Measurements from ENCODE around the gene G6PC1.
"Not testable (repeated sequence)": the region's sequence is repeated elsewhere in the genome, so short reads cannot be mapped to it uniquely, and the experiment has no call there.

The G6PC1 gene

DNA sequence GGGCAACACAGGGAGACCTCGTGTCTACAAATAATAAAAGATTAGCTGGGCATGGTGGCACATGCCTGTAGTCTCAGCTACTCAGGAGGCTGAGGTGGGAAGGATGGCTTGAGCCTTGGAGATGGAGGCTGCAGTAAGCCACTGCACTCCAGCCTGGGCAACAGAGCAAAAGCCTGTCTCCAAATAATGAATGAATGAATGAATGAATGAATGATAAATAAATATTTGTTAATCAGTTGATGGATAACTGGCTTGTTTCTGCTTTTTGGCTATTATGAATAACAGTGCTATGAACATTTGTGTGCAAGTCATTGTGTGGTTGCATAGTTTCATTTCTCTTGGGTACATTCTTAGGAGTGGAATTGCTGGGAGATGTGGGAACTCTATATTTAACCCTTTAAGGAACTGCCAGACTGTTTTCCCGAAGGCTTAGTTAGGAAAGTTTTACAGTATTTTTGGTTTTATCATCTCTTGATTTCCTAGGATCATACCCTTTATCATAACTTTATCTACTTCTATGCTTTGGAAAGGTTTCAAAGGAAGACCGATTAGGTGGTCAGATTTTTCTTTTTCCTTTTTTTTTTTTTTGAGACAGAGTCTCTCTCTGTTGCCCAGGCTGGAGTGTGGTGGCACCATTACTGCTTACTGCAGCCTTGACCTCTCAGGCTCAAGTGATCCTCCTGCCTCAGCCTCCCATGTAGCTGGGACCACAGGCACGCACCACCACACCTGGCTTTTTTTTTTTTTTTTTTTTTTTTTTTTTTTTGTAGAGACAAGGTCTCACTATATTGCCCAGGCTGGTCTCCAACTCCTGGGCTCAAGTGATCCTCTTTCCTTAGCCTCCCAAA lies 16.0 kb downstream of the G6PC1 start:
- H3K4me3 ChIP-seq (ENCODE audit: low read length); H3K36me3 ChIP-seq (ENCODE audit: control insufficient read depth, insufficient read depth, low read length); H3K27me3 ChIP-seq (ENCODE audit: control insufficient read depth, insufficient read depth, low read length); H3K9ac ChIP-seq (ENCODE audit: low read length); H3K27ac ChIP-seq (ENCODE audit: low read depth, low read length); H3K4me1 ChIP-seq (ENCODE audit: control insufficient read depth, insufficient read depth, low read length): not testable (repeated sequence)

DNA sequence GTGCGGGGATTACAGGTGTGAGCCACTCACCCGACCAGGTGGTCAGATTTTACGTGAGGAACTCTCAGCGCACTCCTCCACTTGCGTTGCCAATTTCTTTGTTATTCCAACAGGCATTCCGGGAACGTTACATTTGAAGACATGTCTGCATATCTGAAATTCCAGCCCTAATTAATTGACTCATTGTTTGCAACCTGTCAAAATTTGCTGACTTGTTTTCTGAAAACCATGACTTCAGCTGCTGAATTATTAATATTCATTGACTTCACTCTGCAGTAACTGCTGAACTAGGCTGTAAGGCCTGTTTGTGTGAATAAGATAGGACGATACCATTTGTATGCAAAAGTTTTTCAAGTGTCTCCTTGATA lies 16.6 kb downstream of the G6PC1 start:
- H3K36me3 ChIP-seq (ENCODE audit: control insufficient read depth, insufficient read depth, low read length), result no peaks in the 10 kb centered on the region
- no peaks in the 10 kb centered on the region for H3K4me1 ChIP-seq (ENCODE audit: control insufficient read depth, insufficient read depth, low read length)
- H3K9ac ChIP-seq (ENCODE audit: low read length), result no peak overlapping the region
- no peaks in the 10 kb centered on the region for H3K27me3 ChIP-seq (ENCODE audit: control insufficient read depth, insufficient read depth, low read length)
- H3K4me3 ChIP-seq (ENCODE audit: low read length), result no peak overlapping the region
- H3K27ac ChIP-seq (ENCODE audit: low read depth, low read length), result no peak overlapping the region

DNA sequence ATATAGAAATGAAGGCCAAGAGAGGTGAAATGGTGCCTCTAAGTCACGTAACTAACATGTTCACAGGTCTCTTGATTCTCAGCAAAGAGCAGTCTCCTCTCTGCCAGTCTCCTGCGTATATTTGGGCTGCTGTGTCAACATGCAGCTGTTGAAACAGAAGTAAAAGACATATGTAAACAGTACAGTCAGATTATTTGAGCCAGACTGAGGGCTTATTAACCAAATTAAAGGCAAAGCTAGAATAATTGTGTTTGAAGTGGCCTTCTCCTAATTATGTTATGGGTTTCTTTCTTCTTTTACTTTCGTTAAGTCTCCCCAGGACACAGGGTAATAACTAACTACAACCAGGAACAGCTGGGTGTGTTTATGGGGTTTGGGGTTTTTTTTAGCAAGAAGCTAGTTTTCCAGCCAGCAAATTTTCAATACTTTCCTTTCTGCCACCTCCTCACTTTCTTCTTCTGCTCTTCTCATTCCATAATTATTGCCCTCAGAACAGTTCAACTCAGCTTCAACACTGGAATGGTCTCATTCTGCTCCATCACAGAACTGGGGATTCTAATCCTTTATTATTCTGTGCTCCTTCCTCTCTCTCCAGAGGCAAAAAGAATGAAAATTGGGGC lies 18.4 kb downstream of the G6PC1 start:
- Histone ChIP-seq H3K4me1 (ENCODE audit: control insufficient read depth, insufficient read depth, low read length) (peaks cover 5% of the 10 kb centered on the region), H3K36me3 (ENCODE audit: control insufficient read depth, insufficient read depth, low read length) (no peaks in the 10 kb centered on the region), H3K27ac (ENCODE audit: low read depth, low read length) (no peak overlapping the region), H3K4me3 (ENCODE audit: low read length) (no peak overlapping the region), H3K9ac (ENCODE audit: low read length) (no peak overlapping the region), H3K27me3 (ENCODE audit: control insufficient read depth, insufficient read depth, low read length) (no peaks in the 10 kb centered on the region)

DNA sequence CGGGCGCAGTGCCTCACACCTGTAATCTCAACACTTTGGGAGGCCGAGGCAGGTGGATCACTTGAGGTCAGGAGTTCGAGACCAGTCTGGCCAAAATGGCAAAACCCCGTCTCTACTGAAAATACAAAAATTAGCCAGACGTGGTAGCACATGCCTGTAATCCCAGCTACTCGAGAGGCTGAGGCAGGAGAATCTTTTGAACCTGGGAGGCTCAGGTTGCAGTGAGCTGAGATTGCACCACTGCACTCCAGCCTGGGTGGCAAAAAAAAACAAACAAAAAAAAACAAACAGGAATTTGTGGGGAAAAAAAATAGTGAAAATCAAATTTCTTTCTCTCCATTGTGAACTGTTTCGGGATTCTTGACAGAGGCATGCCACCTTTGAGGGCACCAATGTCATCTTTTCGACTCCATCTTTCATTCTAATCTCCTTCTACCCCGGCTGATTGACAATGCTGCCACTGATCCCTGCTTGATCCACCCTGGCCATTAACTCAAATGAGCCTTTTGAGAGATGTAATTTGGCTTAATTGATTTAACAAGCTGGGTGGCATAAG lies 19.0 kb downstream of the G6PC1 start:
- H3K36me3 ChIP-seq (ENCODE audit: control insufficient read depth, insufficient read depth, low read length); H3K4me1 ChIP-seq (ENCODE audit: control insufficient read depth, insufficient read depth, low read length); H3K27me3 ChIP-seq (ENCODE audit: control insufficient read depth, insufficient read depth, low read length); H3K9ac ChIP-seq (ENCODE audit: low read length); H3K4me3 ChIP-seq (ENCODE audit: low read length); H3K27ac ChIP-seq (ENCODE audit: low read depth, low read length): not testable (repeated sequence)

DNA sequence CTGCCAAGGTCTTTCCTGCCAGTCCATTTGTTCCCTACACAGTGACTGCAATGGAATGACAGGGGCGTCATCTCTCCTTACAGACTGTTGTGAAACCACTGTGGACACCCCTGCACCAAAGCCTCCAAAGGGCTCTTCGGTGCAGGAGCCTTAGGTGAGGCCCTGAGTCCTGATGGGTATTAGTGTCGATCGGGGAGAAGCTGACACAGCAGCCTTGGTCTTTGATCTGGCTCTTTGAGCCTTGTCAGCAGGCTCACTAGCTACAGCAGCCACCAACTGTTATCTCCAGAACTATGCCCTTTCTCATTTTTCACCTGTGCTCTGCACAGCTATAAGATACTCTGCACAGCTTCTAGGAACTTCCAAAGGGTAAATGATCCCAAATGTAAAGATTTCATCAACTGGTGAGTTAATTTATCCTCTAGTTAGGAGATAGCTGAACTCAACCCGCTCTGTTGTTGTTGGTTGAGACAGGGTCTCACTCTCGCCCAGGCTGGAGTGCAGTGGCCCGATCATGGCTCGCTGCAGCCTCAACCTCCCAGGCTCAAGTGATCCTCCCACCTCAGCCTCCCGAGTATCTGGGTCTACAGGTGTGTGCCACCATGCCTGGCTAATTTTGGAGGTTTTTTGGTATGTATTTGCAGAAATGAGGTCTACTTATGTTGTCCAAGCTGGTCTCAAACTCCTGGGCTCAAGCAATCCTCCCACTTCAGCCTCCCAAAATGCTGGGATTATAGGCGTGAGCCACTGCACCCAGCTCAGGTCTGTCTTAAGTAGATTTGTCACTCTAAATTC lies 19.7 kb downstream of the G6PC1 start:
- H3K36me3 ChIP-seq (ENCODE audit: control insufficient read depth, insufficient read depth, low read length), result no peaks in the 10 kb centered on the region
- no peak overlapping the region for H3K4me3 ChIP-seq (ENCODE audit: low read length)
- H3K27ac ChIP-seq (ENCODE audit: low read depth, low read length), result no peak overlapping the region
- H3K27me3 ChIP-seq (ENCODE audit: control insufficient read depth, insufficient read depth, low read length), result no peaks in the 10 kb centered on the region
- H3K4me1 ChIP-seq (ENCODE audit: control insufficient read depth, insufficient read depth, low read length), result peaks cover 5% of the 10 kb centered on the region
- H3K9ac ChIP-seq (ENCODE audit: low read length), result no peak overlapping the region

DNA sequence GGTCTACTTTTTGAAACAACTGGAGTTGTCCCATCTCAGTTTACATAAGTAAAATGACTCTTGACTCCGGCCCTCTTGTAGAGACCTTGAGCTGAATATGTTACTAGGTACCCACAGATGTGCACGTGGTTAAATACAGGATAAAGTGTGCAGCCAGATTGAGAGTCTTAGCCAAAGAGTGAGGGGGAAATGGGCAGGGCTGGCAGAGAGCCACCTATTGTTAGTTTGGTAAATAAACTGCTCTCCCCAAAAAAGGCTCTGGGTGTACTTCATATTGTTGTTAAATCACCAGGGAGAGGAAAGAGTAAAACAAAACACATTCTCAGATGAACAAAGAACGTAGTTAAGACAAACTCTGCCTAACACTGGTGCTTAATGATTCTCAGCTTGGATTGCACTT lies 20.3 kb downstream of the G6PC1 start:
- Histone ChIP-seq H3K36me3 (ENCODE audit: control insufficient read depth, insufficient read depth, low read length) (no peaks in the 10 kb centered on the region), H3K4me1 (ENCODE audit: control insufficient read depth, insufficient read depth, low read length) (peaks cover 5% of the 10 kb centered on the region), H3K27me3 (ENCODE audit: control insufficient read depth, insufficient read depth, low read length) (no peaks in the 10 kb centered on the region), H3K9ac (ENCODE audit: low read length) (no peak overlapping the region), H3K4me3 (ENCODE audit: low read length) (no peak overlapping the region), H3K27ac (ENCODE audit: low read depth, low read length) (no peak overlapping the region)

GRCh38 chr17:42922294-42922693 lies 21.7 kb downstream of the G6PC1 start:
- Histone ChIP-seq H3K27ac (ENCODE audit: low read depth, low read length) (peak overlapping the region; percentile 43), H3K4me1 (ENCODE audit: control insufficient read depth, insufficient read depth, low read length) (peaks cover 5% of the 10 kb centered on the region), H3K4me3 (ENCODE audit: low read length) (no peak overlapping the region), H3K27me3 (ENCODE audit: control insufficient read depth, insufficient read depth, low read length) (no peaks in the 10 kb centered on the region), H3K36me3 (ENCODE audit: control insufficient read depth, insufficient read depth, low read length) (no peaks in the 10 kb centered on the region), H3K9ac (ENCODE audit: low read length) (no peak overlapping the region)

GRCh38 chr17:42923472-42923871 lies 22.9 kb downstream of the G6PC1 start:
- not testable (repeated sequence) for H3K36me3 ChIP-seq (ENCODE audit: control insufficient read depth, insufficient read depth, low read length); H3K4me3 ChIP-seq (ENCODE audit: low read length); H3K4me1 ChIP-seq (ENCODE audit: control insufficient read depth, insufficient read depth, low read length); H3K9ac ChIP-seq (ENCODE audit: low read length); H3K27me3 ChIP-seq (ENCODE audit: control insufficient read depth, insufficient read depth, low read length); H3K27ac ChIP-seq (ENCODE audit: low read depth, low read length)

- Histone ChIP-seq H3K27me3 (ENCODE audit: control insufficient read depth, insufficient read depth, low read length) (no peaks in the 10 kb centered on the region), H3K4me3 (ENCODE audit: low read length) (no peak overlapping the region), H3K4me1 (ENCODE audit: control insufficient read depth, insufficient read depth, low read length) (peaks cover 5% of the 10 kb centered on the region), H3K9ac (ENCODE audit: low read length) (no peak overlapping the region), H3K27ac (ENCODE audit: low read depth, low read length) (no peak overlapping the region), H3K36me3 (ENCODE audit: control insufficient read depth, insufficient read depth, low read length) (no peaks in the 10 kb centered on the region)
These were observed 24.3 kb downstream of the G6PC1 start for GRCh38 chr17:42924891-42925290.

- peak overlapping the region; percentile 73 for H3K27ac ChIP-seq (ENCODE audit: low read depth, low read length)
- H3K36me3 ChIP-seq (ENCODE audit: control insufficient read depth, insufficient read depth, low read length), result no peaks in the 10 kb centered on the region
- H3K27me3 ChIP-seq (ENCODE audit: control insufficient read depth, insufficient read depth, low read length), result no peaks in the 10 kb centered on the region
- H3K4me3 ChIP-seq (ENCODE audit: low read length), result no peak overlapping the region
- no peaks in the 10 kb centered on the region for H3K4me1 ChIP-seq (ENCODE audit: control insufficient read depth, insufficient read depth, low read length)
- peak overlapping the region; percentile 16 for H3K9ac ChIP-seq (ENCODE audit: low read length)
These were observed 28.3 kb downstream of the G6PC1 start for GRCh38 chr17:42928714-42929496.

- Histone ChIP-seq H3K4me1 (ENCODE audit: control insufficient read depth, insufficient read depth, low read length) (no peaks in the 10 kb centered on the region), H3K4me3 (ENCODE audit: low read length) (no peak overlapping the region), H3K27me3 (ENCODE audit: control insufficient read depth, insufficient read depth, low read length) (no peaks in the 10 kb centered on the region), H3K36me3 (ENCODE audit: control insufficient read depth, insufficient read depth, low read length) (no peaks in the 10 kb centered on the region), H3K9ac (ENCODE audit: low read length) (no peak overlapping the region), H3K27ac (ENCODE audit: low read depth, low read length) (peak overlapping the region; percentile 73)
These were observed 28.9 kb downstream of the G6PC1 start for GRCh38 chr17:42929497-42929844.
